Hepatocyte (in vitro differentiated cells): ENCODE measurements around the gene NME4. TPM values are rescaled to one million over a fixed set of nuclear protein-coding genes. Genes with fewer than 3 reads are reported as not detected.

Experiments used
- DNase-seq: peaks from one replicate; pipeline ENCODE4 v3.0.0-alpha.2; 2016; ENCODE audit warnings: low spot score
- H2AFZ ChIP-seq: fragments of 200-600 bp; sonication (generic); 2 replicates; pipeline ENCODE4 v1.6.0; 2016; ENCODE audit warnings: antibody characterized with exemption, mild to moderate bottlenecking
- H3K27ac ChIP-seq: fragments of 200-600 bp; sonication (generic); 2 replicates; pipeline ENCODE4 v1.5.1; 2016; ENCODE audit warnings: mild to moderate bottlenecking
- H3K27me3 ChIP-seq: fragments of 200-600 bp; sonication (generic); 2 replicates; pipeline ENCODE4 v1.6.1; 2016
- H3K36me3 ChIP-seq: fragments of 200-600 bp; sonication (generic); replicated peaks from 2 replicates; pipeline ENCODE4 v1.5.1; 2016; ENCODE audit warnings: low read depth; ENCODE audit not compliant: insufficient read depth
- H3K4me1 ChIP-seq: fragments of 200-600 bp; sonication (generic); 2 replicates; pipeline ENCODE4 v1.5.1; 2016; ENCODE audit warnings: mild to moderate bottlenecking, moderate library complexity; ENCODE audit not compliant: insufficient read depth
- H3K4me2 ChIP-seq: fragments of 200-600 bp; sonication (generic); 2 replicates; pipeline ENCODE4 v1.6.0; 2016
- H3K4me3 ChIP-seq: fragments of 200-600 bp; sonication (generic); 2 replicates; pipeline ENCODE4 v1.5.1; 2016; ENCODE audit warnings: mild to moderate bottlenecking
- H3K79me2 ChIP-seq: fragments of 200-600 bp; sonication (generic); 2 replicates; pipeline ENCODE4 v1.6.0; 2017; ENCODE audit warnings: mild to moderate bottlenecking
- H3K9me2 ChIP-seq: fragments of 200-600 bp; sonication (generic); replicated peaks from 2 replicates; pipeline ENCODE4 v1.6.0; 2017; ENCODE audit warnings: mild to moderate bottlenecking; ENCODE audit not compliant: insufficient read depth
- H3K9me3 ChIP-seq: fragments of 200-600 bp; sonication (generic); 2 replicates; pipeline ENCODE4 v1.5.1; 2016; ENCODE audit warnings: low read depth, mild to moderate bottlenecking
- H4K20me1 ChIP-seq: fragments of 200-600 bp; sonication (generic); 2 replicates; pipeline ENCODE4 v1.6.0; 2016; ENCODE audit warnings: mild to moderate bottlenecking; ENCODE audit not compliant: insufficient read depth, poor library complexity, severe bottlenecking
- CTCF ChIP-seq: fragments of 200-600 bp; sonication (generic); IDR thresholded peaks from 2 replicates; pipeline ENCODE4 v1.5.1; 2016; ENCODE audit warnings: antibody characterized with exemption, mild to moderate bottlenecking; ENCODE audit not compliant: poor library complexity
- EZH2 ChIP-seq: fragments of 200-600 bp; sonication (generic); IDR thresholded peaks from 2 replicates; pipeline ENCODE4 v1.6.1; 2016; ENCODE audit warnings: antibody characterized with exemption, mild to moderate bottlenecking, borderline replicate concordance
- EZH2phosphoT487 ChIP-seq: fragments of 200-600 bp; sonication (generic); IDR thresholded peaks from one replicate; pipeline ENCODE4 v1.6.1; 2018; ENCODE audit warnings: antibody characterized with exemption, mild to moderate bottlenecking, low read depth, moderate library complexity; ENCODE audit not compliant: unreplicated experiment, severe bottlenecking
- WGBS: methylation state at CpG from one replicate; pipeline ENCODE4 v1.1.6; 2016; ENCODE audit warnings: low lambda C conversion rate; ENCODE audit errors: missing lambda C conversion rate; 5-methylcytosine and 5-hydroxymethylcytosine counted together
- polyA plus RNA-seq: library from polyadenylated mRNA; unstranded; fragments of >200 nt; fragmentation: Nextera tagmentation; extraction: Ambion mirVana; gene quantifications from 2 replicates; pipeline ENCODE4 v1.2.1, GENCODE V29; 2016
- total RNA-seq: library from RNA; depleted of rRNA; stranded (reverse); fragments of >200 nt; gene quantifications from 2 replicates; pipeline ENCODE4 v1.2.3, GENCODE V29; 2014

NME4 gene
- total and polyA plus RNA-seq, 2 experiments from 2014 or later: 168 to 543 TPM

- no peak overlapping the region for H3K27ac ChIP-seq
- 79% methylated on average over 20 of the region's 20 CpGs for WGBS
- no peak overlapping the region for H3K4me3 ChIP-seq
- H3K9me2 ChIP-seq: no peaks in the 10 kb centered on the region
- no peak overlapping the region for H3K4me2 ChIP-seq
- no peaks in the 10 kb centered on the region for H3K9me3 ChIP-seq
- H3K27me3 ChIP-seq: no peaks in the 10 kb centered on the region
- H3K36me3 ChIP-seq: no peaks in the 10 kb centered on the region
- H4K20me1 ChIP-seq: no peaks in the 10 kb centered on the region
- no peak overlapping the region for H2AFZ ChIP-seq
- TF ChIP-seq EZH2phosphoT487 (no peak), EZH2 (no peak), CTCF (no peak)
- DNase-seq: no peak
- no peaks in the 10 kb centered on the region for H3K79me2 ChIP-seq
- no peaks in the 10 kb centered on the region for H3K4me1 ChIP-seq
These were observed 33.8 kb upstream of the NME4 start for GRCh38 chr16:363110-363765.

- WGBS: 61% methylated on average over 16 of the region's 24 CpGs
- TF ChIP-seq EZH2 (no peak), EZH2phosphoT487 (no peak), CTCF (no peak)
- no peak overlapping the region for H3K4me2 ChIP-seq
These were observed 33.1 kb upstream of the NME4 start for GRCh38 chr16:363766-364490.

GRCh38 chr16:364595-365491 is 32.2 kb upstream of the NME4 start:
- TF ChIP-seq CTCF: no peak
- TF ChIP-seq EZH2: no peak
- TF ChIP-seq EZH2phosphoT487: no peak
- no peaks in the 10 kb centered on the region for H3K4me1 ChIP-seq
- H3K4me2 ChIP-seq: no peak overlapping the region
- no peak overlapping the region for H2AFZ ChIP-seq
- peaks cover 3% of the 10 kb centered on the region for H3K79me2 ChIP-seq
- H3K27ac ChIP-seq: no peak overlapping the region
- no peaks in the 10 kb centered on the region for H3K9me3 ChIP-seq
- no peak for DNase-seq
- H3K36me3 ChIP-seq: no peaks in the 10 kb centered on the region
- H4K20me1 ChIP-seq: no peaks in the 10 kb centered on the region
- H3K4me3 ChIP-seq: no peak overlapping the region
- 75% methylated on average over 19 of the region's 19 CpGs for WGBS
- H3K27me3 ChIP-seq: no peaks in the 10 kb centered on the region
- H3K9me2 ChIP-seq: no peaks in the 10 kb centered on the region

More at GRCh38 chr16:363766-364490, 33.1 kb upstream of the NME4 start:
- H3K27ac ChIP-seq: no peak overlapping the region
- H3K9me3 ChIP-seq: no peaks in the 10 kb centered on the region
- H3K4me1 ChIP-seq: no peaks in the 10 kb centered on the region
- H3K79me2 ChIP-seq: no peaks in the 10 kb centered on the region
- H2AFZ ChIP-seq: no peak overlapping the region
- H3K9me2 ChIP-seq: no peaks in the 10 kb centered on the region
- H3K4me3 ChIP-seq: no peak overlapping the region
- no peak for DNase-seq
- H3K36me3 ChIP-seq: no peaks in the 10 kb centered on the region
- no peaks in the 10 kb centered on the region for H3K27me3 ChIP-seq
- no peaks in the 10 kb centered on the region for H4K20me1 ChIP-seq
